GM19099 (cell line): ENCODE measurements around the gene KCNH8.

Source experiments
- POLR2A ChIP-seq: IDR thresholded peaks from 3 replicates; pipeline ENCODE4 v1.6.1; 2011; ENCODE audit warnings: low read depth; ENCODE audit not compliant: insufficient read length; ENCODE audit errors: extremely low read depth

KCNH8 gene

GRCh38 chr3:19220311-19220710 is 72.0 kb downstream of the KCNH8 start:
- TF ChIP-seq POLR2A, result no peak

- TF ChIP-seq POLR2A, result no peak
These were observed 72.8 kb downstream of the KCNH8 start for GRCh38 chr3:19221081-19221480.

- no peak for TF ChIP-seq POLR2A
These were observed 78.2 kb downstream of the KCNH8 start for GRCh38 chr3:19226479-19226878.

- no peak for TF ChIP-seq POLR2A
These were observed 79.9 kb downstream of the KCNH8 start for GRCh38 chr3:19228167-19228566.

- TF ChIP-seq POLR2A, result no peak
These were observed 80.8 kb downstream of the KCNH8 start for GRCh38 chr3:19229086-19229485.

GRCh38 chr3:19231792-19232461 is 83.6 kb downstream of the KCNH8 start:
- no peak for TF ChIP-seq POLR2A

- TF ChIP-seq POLR2A, result no peak
These were observed 84.3 kb downstream of the KCNH8 start for GRCh38 chr3:19232566-19232965.

- no peak for TF ChIP-seq POLR2A
These were observed 99.8 kb downstream of the KCNH8 start for GRCh38 chr3:19248143-19248542.

- TF ChIP-seq POLR2A, result no peak
These were observed 100.5 kb downstream of the KCNH8 start for GRCh38 chr3:19248767-19249166.

GRCh38 chr3:19250959-19251610 is 102.8 kb downstream of the KCNH8 start:
- TF ChIP-seq POLR2A, result no peak

GRCh38 chr3:19254189-19254588 is 105.9 kb downstream of the KCNH8 start:
- no peak for TF ChIP-seq POLR2A

- no peak for TF ChIP-seq POLR2A
These were observed 106.6 kb downstream of the KCNH8 start for GRCh38 chr3:19254784-19255338.

GRCh38 chr3:19256313-19256712 is 108.0 kb downstream of the KCNH8 start:
- TF ChIP-seq POLR2A, result no peak

GRCh38 chr3:19263606-19264005 is 115.3 kb downstream of the KCNH8 start:
- TF ChIP-seq POLR2A, result no peak

GRCh38 chr3:19264424-19264823 is 116.1 kb downstream of the KCNH8 start:
- TF ChIP-seq POLR2A, result no peak

- TF ChIP-seq POLR2A, result no peak
These were observed 118.7 kb downstream of the KCNH8 start for GRCh38 chr3:19267040-19267439.
